GM18508 (cell line): ENCODE data around the gene ANKS1B.
"Not testable (repeated sequence)": the region's sequence is repeated elsewhere in the genome, so short reads cannot be mapped to it uniquely, and the experiment has no call there.

ENCODE experiments used
- ATAC-seq: cut with Tn5 transposase; IDR thresholded peaks from one replicate; pipeline ENCODE4 v1.9.1; 2021; ENCODE audit warnings: moderate number of reproducible peaks; ENCODE audit not compliant: insufficient read depth, unreplicated experiment

ANKS1B gene

DNA sequence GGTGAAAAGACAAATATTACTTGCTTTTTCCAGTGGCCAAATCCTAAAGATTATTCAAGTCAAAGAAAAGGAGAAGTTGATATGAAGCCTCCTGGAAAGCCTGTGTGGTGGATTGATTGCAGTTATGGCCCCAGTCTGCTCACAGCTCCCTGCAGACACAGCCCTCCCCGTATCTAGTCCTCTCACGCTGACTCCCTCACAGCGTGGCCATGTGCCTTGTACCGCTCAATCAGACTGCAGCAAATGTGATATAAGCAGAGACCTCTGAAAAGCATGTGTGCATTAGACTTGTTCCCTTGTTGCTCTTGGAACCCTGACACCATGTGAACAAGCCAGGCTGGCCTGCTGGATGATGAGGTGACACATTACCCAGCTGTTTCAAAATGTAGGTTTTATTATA is 735.2 kb downstream of the ANKS1B start:
- ATAC-seq = no peak

DNA sequence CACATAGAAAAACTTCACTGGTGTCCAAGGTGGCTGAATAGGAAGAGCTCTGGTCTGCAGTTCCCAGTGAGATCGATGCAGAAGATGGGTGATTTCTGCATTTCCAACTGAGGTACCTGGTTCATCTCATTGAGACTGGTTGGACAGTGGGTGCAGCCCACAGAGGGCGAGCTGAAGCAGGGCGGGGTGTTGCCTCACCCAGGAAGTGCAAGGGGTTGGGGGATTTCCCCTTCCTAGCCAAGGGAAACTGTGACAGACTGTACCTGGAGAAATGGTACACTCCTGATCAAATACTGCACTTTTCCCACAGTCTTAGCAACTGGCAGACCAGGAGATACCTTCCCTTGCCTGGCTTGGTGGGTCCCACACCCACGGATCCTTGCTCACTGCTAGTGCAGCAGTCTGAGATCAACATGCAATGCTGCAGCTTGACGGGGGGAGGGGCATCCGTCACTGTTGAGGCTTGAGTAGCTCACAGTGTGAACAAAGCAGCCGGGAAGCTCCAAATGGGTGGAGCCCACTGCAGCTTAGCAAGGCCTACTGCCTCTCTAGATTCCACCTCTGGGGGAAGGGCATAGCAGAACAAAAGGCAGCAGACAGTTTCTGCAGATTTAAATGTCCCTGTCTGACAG is 746.7 kb downstream of the ANKS1B start:
- ATAC-seq = not testable (repeated sequence)

DNA sequence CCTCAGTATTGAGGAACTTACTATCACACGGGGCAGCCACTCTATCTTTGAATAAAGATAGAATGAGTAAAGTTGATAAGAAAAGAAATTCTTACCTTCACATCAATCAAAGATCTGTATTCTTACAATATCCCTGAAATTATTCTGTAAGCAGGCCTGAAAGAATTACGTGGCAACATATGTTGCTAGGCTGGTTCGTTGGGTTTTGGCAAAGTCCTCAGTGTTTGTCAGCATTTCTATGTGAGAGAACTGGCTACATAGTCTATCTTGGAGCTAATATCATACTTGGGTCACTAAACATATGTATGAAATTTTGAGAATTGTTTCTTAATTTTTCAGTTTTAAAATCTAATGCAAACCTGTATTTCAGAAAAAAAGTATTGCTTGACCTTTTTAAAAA is 749.4 kb downstream of the ANKS1B start:
- no peak for ATAC-seq

DNA sequence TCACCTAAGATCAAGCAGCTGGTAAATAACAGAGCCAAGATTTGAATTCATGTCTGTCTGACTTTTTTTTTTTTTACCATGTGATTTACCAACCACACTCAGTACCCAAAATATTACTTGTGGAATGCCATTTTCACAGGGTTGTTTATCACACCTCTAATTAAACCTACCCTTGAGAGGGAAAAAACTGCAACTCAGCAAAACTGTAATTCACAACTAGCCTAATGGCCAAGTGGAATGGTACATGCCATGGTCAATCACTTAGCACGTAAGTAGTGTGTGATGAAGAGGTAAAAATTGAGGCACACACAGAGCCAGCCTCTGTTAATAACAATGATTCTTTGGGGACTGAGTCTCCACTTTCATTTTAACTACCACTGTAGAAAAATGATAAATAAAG is 750.0 kb downstream of the ANKS1B start:
- no peak for ATAC-seq

- no peak for ATAC-seq
Measured at GRCh38 chr12:99232324-99232723, 752.4 kb downstream of the ANKS1B start.

GRCh38 chr12:99231031-99231430 is 753.7 kb downstream of the ANKS1B start:
- ATAC-seq = no peak

GRCh38 chr12:99224237-99224636 is 760.5 kb downstream of the ANKS1B start:
- no peak for ATAC-seq

DNA sequence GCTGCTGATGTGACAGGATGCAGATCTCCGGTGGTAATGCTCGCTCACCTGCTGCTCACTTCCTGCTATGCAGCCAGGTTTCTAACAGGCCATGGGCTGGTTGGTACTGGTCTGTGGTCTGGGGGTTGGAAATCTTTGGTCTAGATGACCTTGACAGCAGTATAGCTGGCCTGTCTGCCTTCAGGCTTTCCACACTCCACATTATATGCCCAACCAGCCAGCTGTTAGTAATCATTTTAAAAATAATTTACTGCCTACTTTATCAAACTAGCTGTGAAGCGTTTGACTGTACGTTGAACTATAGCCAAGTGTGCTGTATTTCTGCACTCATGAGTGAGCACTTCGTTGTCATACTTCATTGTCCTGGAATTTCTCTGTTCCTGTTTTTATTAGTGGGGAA is 761.2 kb downstream of the ANKS1B start:
- no peak for ATAC-seq

DNA sequence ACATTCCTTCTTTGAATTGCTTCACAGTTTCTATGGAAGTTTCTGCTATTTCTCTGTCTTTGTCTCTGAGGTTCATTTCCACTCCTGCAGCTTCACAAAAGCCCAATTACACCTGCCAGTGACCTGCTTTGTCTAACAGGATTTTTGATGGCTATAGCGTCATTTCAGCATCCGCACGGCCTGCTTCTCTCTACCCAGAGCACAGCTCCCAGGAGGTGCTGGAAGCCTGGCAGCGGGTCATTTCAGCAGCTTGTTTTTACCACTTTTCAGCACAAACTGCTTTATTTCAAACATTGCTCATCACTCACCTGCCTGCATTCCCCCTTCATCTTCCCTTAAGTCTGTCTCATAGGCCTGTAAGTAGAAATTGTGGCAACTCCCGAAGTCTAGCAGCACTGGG is 771.7 kb downstream of the ANKS1B start:
- ATAC-seq = no peak

DNA sequence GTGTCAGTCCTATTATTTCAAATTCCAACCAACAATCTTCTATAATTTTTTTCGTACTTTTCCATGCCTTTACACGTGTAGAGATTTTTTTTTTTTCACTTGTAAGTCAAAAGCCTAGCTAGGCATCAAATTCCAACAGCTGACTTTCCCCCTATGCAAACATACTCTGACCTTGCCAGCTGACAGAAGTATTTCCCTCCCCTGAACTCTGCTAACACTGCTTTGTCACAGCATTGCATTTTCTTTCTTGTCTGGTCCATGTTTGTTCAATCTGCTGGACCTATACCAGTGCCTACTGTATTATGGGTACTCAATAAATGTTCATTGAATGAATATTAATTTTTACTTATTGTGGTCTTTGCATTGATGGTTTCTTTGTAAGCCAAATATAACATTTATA is 772.5 kb downstream of the ANKS1B start:
- no peak for ATAC-seq

DNA sequence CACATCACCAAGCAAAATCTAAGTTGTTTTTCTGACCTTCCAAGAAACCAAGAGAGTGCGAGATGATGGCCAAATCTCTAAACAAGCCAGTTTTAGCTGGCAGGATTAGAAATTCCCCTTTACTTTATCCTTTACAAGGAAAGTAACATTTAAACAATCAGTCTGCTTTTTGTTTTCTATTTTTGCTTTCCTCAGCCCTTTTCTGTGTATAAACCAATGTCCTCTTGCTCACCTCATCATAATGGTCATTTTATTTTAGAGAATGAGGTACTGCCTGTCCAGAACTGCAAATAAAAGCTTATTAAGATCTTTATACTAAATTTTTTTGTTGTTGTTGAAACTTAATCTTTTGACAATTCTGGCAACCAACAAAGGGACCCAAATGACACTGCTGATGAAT is 779.6 kb downstream of the ANKS1B start:
- no peak for ATAC-seq

DNA sequence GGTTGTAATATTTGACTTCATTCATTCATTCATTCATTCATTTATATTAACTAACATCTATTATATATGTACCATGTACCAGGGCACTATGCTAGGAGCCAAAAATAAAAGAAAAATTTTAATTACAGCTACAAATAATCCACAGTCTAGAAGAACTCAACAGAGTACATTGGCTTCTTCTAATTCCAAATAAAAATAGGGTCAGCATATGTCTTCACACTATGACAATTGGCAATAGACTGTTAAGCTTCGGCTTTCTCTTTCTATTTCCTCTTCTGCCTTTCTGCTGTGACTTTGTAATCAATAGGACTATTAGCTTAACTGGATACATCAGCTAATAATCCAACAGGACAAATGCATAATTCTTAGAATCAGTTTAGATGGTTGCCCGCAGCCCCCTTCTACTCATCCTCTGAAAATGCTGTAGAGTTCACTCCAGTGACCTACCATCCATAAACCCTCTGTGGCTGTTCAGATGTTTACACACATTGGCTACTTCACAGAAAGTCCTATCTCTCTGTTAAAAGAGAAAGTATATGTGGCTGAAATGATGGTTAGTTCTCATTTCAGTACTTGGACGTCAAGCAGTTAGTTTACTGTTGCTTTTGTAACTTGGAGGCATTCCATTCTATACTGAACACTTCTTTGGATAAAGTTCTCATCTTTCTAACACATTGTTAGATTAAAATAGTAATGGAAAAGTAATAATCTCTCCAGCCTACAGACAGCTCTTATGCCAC is 782.7 kb downstream of the ANKS1B start:
- ATAC-seq = no peak

DNA sequence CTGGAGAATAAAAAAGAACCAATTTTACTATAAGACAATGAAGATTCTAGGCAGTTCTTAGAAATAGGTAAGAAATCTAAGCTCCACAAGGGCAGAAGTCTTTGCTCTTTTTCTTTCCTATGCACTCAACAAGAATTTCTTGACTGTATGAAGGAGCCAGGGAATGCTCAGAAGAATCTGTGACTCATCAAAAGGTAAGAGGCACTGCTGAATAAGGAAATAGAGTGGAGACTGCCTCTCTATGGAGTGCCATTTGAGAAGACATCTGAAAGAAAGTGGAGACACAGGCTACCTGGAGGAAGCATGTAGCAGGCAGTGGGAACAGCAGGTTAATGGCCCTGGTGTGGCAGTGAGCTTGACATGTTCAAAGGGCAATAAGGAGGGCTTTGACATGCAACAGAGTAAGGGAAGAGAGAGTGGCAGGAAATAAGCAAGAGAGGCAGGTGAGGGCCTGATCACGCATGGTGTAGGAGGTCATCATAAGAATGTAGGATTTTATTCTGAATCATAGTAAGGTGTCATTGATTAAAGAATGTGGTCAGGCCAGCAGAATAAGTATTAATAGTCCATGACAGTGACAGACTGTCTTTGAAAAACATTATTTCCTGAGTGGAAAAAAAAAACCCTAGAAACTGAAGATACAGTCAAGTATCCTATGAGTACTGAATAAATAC is 783.9 kb downstream of the ANKS1B start:
- no peak for ATAC-seq

GRCh38 chr12:99195474-99195873 is 789.3 kb downstream of the ANKS1B start:
- no peak for ATAC-seq

DNA sequence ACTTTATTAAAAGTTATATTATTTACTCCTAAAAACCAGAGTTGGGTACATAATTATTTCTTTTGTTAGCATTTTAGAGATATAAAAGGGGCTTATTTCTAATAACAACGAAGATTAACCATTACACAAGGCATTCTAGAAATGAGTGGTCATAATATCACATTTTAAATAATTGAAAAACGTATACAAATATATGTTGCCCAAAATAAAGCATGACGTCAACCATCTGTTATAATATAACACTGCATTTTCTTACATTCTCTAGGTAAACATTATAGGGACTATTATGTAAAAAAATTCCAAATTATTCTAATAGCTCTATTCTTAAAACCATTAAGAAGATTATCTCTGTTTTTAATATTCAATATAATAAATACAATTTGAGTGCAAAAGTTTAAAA is 792.2 kb downstream of the ANKS1B start:
- no peak for ATAC-seq

DNA sequence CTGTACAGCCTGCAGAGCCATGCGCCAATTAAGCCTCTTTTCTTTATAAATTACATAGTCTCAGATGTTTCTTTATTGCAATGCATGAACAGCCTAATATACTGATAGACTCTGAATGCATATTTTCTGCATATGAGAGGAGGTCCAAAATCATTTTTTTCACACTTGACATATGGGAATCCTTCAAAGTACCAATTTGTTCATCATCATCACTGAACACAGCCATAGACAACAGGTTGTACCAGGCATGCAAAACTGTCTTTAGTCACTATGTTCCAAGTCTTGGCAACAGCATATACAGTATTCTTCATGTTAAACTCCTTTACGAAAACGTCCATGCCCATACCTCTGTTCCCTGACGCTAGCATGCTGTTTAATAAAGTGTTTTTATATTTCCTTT is 807.9 kb downstream of the ANKS1B start:
- no peak for ATAC-seq

GRCh38 chr12:99170461-99170860 is 814.3 kb downstream of the ANKS1B start:
- ATAC-seq = no peak

GRCh38 chr12:99170037-99170436 is 814.7 kb downstream of the ANKS1B start:
- ATAC-seq = no peak

DNA sequence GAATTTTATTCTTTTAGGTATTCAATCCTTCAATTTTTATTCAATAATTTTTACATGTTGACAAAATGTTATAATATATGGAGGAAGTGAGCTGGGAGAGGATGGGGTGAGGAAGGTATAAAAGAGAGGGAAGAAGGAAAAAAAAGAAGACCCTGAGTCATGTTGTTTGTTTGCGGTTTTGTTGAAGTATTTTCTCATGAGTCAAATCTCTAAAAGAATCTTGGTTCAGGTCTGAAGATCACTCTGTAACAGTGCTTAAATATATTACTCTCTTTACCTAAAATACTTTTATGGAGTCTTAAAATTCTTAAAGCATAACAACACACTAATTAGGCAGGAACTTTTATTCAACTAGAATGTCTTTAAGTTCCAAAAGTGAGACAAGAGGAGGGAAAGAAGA is 826.8 kb downstream of the ANKS1B start:
- no peak for ATAC-seq

GRCh38 chr12:99154983-99155336 is 829.8 kb downstream of the ANKS1B start:
- ATAC-seq = no peak

DNA sequence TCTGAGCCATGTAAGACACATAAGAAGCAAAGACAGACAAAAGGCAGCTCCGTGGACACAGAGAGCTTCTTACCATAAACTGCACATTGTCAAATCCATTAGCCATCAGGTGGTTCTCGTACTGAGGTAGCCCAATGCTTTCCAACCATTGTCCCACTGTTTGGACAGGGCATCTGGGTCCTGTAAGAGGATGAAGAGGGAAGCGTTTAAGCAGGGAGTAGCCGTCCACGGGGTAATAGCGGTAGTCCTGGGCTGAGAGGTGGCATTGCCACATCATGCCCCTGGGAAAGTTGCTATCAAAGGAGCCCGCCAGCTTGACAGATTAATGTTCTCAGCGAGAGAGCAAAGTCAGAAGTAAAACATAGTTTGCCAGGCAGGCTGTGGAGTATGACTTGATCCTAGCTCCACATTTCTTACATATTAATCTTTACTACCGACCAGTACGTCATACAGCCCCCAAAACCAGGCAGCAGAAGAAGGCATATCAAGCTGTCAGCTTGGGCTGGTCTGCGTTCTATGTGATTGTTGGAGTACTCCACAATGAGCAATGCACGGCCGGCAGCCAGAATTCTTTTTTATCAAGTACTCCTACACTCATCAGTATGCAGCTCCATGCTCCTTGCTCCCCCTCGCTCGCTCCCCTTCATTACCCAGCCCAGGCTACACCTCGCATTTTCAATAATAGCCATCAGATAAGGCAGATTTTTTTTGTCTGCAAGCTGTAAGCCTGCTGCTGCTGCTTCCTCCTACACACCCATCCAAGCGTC is 830.3 kb downstream of the ANKS1B start:
- ATAC-seq = no peak
